Measurements from ENCODE around the gene ANK3.

GRCh38 chr10:60044971-60045370, 344.7 kb downstream of the ANK3 start:
- no peak for TF ChIP-seq EZH2 (IDR thresholded peaks at IDR 0.05; ENCODE audit: low read length)
- TF ChIP-seq, protein P1, sequence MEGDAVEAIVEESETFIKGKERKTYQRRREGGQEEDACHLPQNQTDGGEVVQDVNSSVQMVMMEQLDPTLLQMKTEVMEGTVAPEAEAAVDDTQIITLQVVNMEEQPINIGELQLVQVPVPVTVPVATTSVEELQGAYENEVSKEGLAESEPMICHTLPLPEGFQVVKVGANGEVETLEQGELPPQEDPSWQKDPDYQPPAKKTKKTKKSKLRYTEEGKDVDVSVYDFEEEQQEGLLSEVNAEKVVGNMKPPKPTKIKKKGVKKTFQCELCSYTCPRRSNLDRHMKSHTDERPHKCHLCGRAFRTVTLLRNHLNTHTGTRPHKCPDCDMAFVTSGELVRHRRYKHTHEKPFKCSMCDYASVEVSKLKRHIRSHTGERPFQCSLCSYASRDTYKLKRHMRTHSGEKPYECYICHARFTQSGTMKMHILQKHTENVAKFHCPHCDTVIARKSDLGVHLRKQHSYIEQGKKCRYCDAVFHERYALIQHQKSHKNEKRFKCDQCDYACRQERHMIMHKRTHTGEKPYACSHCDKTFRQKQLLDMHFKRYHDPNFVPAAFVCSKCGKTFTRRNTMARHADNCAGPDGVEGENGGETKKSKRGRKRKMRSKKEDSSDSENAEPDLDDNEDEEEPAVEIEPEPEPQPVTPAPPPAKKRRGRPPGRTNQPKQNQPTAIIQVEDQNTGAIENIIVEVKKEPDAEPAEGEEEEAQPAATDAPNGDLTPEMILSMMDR (optimal IDR thresholded peaks at IDR 0.05 in 1 of 3, IDR thresholded peaks at IDR 0.05 in 1 of 3, conservative IDR thresholded peaks at IDR 0.05 in 1 of 3; ENCODE audit: extremely low read depth in 1 of 3, insufficient read depth in 2 of 3, low read length in 3 of 3) = no peak

All from keratinocyte (primary cell).